WTC11 (cell line): ENCODE results near the gene ZBTB47. TPM values are rescaled to one million over a fixed set of nuclear protein-coding genes. Genes with fewer than 3 reads are reported as not detected.
A peak's percentile ranks its signal among the peaks of the same experiment; 100 is the strongest.

Experiments
- ATAC-seq: fragments of 200-7000 bp; cut with Tn5 transposase; 2 replicates; pipeline ENCODE4 v1.10.0; 2021; ENCODE audit warnings: mild to moderate bottlenecking, moderate library complexity
- CTCF ChIA-PET: fragments of 300-600 bp; sonication (Branson Sonifier 250); formaldehyde crosslinking; loops from one replicate; lab custom pipeline; 2021; ENCODE audit warnings: antibody characterized with exemption; lab: Charles Lee
- POLR2A ChIA-PET: fragments of 350-600 bp; sonication (Branson Sonifier 250); formaldehyde crosslinking; loops from one replicate; lab custom pipeline; 2021; ENCODE audit warnings: antibody characterized with exemption; lab: Charles Lee
- DNase-seq: peaks from one replicate; pipeline ENCODE4 v3.0.0; 2021; ENCODE audit warnings: low spot score
- H3K27ac Mint-ChIP-seq: 2 replicates; pipeline ENCODE4 v1.8.0; 2021; ENCODE audit warnings: mixed read lengths
- H3K27me3 Mint-ChIP-seq: 2 replicates; pipeline ENCODE4 v1.8.0; 2021; ENCODE audit warnings: low read depth, mild to moderate bottlenecking, moderate library complexity, mixed read lengths
- H3K36me3 Mint-ChIP-seq: 2 replicates; pipeline ENCODE4 v1.8.0; 2021; ENCODE audit warnings: mixed read lengths
- H3K4me1 Mint-ChIP-seq: 2 replicates; pipeline ENCODE4 v1.8.0; 2022; ENCODE audit warnings: mixed read lengths
- H3K4me3 Mint-ChIP-seq: 2 replicates; pipeline ENCODE4 v1.8.0; 2021; ENCODE audit warnings: mild to moderate bottlenecking, moderate library complexity, mixed read lengths
- H3K9me3 Mint-ChIP-seq: 2 replicates; pipeline ENCODE4 v1.8.0; 2021; ENCODE audit warnings: mixed read lengths
- GABPB1 ChIP-seq: sonication (generic); formaldehyde crosslinking; IDR thresholded peaks from 2 replicates; pipeline ENCODE4 v1.8.1; 2023; ENCODE audit warnings: mild to moderate bottlenecking, missing genetic modification reagents
- GRHL2 ChIP-seq: fragments of 250-450 bp; sonication (Bioruptor Pico); IDR thresholded peaks from 2 replicates; pipeline ENCODE4 v1.8.0; 2022; ENCODE audit warnings: mild to moderate bottlenecking, moderate library complexity; ENCODE audit not compliant: insufficient replicate concordance, severe bottlenecking
- MYBL2 ChIP-seq: sonication (generic); formaldehyde crosslinking; IDR thresholded peaks from 2 replicates; pipeline ENCODE4 v1.8.1; 2023; ENCODE audit warnings: mild to moderate bottlenecking, moderate library complexity, missing genetic modification reagents
- NR1H2 ChIP-seq: sonication (generic); formaldehyde crosslinking; IDR thresholded peaks from 2 replicates; pipeline ENCODE4 v1.9.0; 2021; ENCODE audit warnings: mild to moderate bottlenecking, moderate library complexity, missing genetic modification reagents
- SMAD4 ChIP-seq: sonication (generic); formaldehyde crosslinking; IDR thresholded peaks from 2 replicates; pipeline ENCODE4 v1.8.0; 2022; ENCODE audit warnings: mild to moderate bottlenecking, missing genetic modification reagents
- SP1 ChIP-seq: sonication (generic); formaldehyde crosslinking; conservative IDR thresholded peaks from 2 replicates; pipeline ENCODE4 v1.8.1; 2022; ENCODE audit warnings: missing genetic modification reagents
- ZNF138 ChIP-seq: sonication (generic); formaldehyde crosslinking; conservative IDR thresholded peaks from 2 replicates; pipeline ENCODE4 v1.8.1; 2022; ENCODE audit warnings: mild to moderate bottlenecking, moderate library complexity, missing genetic modification reagents
- ZNF423 ChIP-seq: fragments of 250-450 bp; sonication (Bioruptor Pico); IDR thresholded peaks from 2 replicates; pipeline ENCODE4 v2.1.2; 2022; ENCODE audit warnings: mild to moderate bottlenecking, moderate library complexity
- ZNF671 ChIP-seq: fragments of 250-450 bp; sonication (Bioruptor Pico); IDR thresholded peaks from 2 replicates; pipeline ENCODE4 v1.8.0; 2021; ENCODE audit warnings: mild to moderate bottlenecking
- total RNA-seq: library from RNA; stranded (reverse); gene quantifications from 3 replicates; pipeline ENCODE4 v1.2.3, GENCODE V29; 2021
- TF ChIP-seq, protein P1 (sequence below): sonication (generic); formaldehyde crosslinking; IDR thresholded peaks from 2 replicates; pipeline ENCODE4 v1.8.1; 2022; ENCODE audit warnings: missing genetic modification reagents, borderline replicate concordance
- TF ChIP-seq, protein P2 (sequence below): sonication (generic); formaldehyde crosslinking; IDR thresholded peaks from 2 replicates; pipeline ENCODE4 v1.8.1; 2023; ENCODE audit warnings: mild to moderate bottlenecking, missing genetic modification reagents, borderline replicate concordance
- TF ChIP-seq, protein P3 (sequence below): fragments of 250-450 bp; sonication (Bioruptor Pico); IDR thresholded peaks from 2 replicates; pipeline ENCODE4 v2.1.2; 2022; ENCODE audit warnings: mild to moderate bottlenecking, moderate library complexity
- TF ChIP-seq, protein P4 (sequence below): sonication (generic); formaldehyde crosslinking; IDR thresholded peaks from 2 replicates; pipeline ENCODE4 v1.8.0; 2023; ENCODE audit warnings: missing genetic modification reagents
- TF ChIP-seq, protein P5 (sequence below): sonication (generic); formaldehyde crosslinking; conservative IDR thresholded peaks from 2 replicates; pipeline ENCODE4 v1.8.1; 2023; ENCODE audit warnings: mild to moderate bottlenecking, low read depth, missing genetic modification reagents, moderate library complexity
- TF ChIP-seq, protein P6 (sequence below): sonication (generic); formaldehyde crosslinking; IDR thresholded peaks from 2 replicates; pipeline ENCODE4 v1.8.1; 2023; ENCODE audit warnings: mild to moderate bottlenecking, moderate library complexity, missing genetic modification reagents
- TF ChIP-seq, protein P7 (sequence below): sonication (generic); formaldehyde crosslinking; IDR thresholded peaks from 2 replicates; pipeline ENCODE4 v1.8.1; 2023; ENCODE audit warnings: mild to moderate bottlenecking, missing genetic modification reagents

ZBTB47 gene
- total RNA-seq, 1 experiment from 2014 or later: 5.2 TPM

DNA sequence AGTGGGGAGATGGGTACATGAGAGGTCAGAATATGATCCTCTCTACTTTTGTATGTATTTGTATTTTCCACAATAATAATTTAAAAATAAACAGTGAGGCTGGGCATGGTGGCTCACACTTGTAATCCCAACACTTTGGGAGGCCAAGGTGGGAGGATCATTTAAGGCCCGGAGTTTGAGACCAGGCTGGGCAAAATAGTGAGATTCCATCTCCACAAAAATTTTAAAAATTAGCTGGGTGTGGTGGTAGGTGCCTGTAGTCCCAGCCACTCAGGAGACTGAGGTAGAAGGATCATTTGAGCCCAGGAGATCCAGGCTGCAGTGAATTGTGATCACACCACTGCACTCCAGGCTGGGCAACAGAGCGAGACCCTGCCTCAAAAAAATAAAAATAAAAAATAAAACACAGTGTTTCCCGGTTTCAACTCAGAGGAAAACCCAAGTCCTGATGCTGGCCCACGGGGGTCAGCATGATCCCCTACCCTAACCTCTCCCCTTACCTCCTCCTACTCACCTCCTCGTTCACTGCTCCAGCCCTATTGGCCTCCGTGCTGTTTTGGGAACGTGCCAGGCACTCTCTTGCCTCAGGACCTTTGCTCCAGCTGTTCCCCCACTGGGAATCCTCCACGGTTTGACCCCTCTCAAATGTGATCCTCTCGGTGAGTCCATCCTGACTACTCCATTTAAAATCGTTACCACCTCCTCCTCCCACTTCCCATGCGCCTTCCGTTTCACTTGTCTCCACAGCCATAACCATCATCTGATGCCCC is 29.0 kb downstream of the ZBTB47 start:
- no peak for DNase-seq
- H3K4me1 Mint-ChIP-seq: no peaks in the 10 kb centered on the region
- TF ChIP-seq SMAD4 (CRISPR knock-in tag) (no peak), GRHL2 (CRISPR knock-in tag) (no peak), ZNF671 (CRISPR knock-in tag) (no peak), SP1 (no peak), NR1H2 (no peak)
- TF ChIP-seq, protein P1, sequence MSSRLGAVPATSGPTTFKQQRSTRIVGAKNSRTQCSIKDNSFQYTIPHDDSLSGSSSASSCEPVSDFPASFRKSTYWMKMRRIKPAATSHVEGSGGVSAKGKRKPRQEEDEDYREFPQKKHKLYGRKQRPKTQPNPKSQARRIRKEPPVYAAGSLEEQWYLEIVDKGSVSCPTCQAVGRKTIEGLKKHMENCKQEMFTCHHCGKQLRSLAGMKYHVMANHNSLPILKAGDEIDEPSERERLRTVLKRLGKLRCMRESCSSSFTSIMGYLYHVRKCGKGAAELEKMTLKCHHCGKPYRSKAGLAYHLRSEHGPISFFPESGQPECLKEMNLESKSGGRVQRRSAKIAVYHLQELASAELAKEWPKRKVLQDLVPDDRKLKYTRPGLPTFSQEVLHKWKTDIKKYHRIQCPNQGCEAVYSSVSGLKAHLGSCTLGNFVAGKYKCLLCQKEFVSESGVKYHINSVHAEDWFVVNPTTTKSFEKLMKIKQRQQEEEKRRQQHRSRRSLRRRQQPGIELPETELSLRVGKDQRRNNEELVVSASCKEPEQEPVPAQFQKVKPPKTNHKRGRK (CRISPR knock-in tag): no peak
- TF ChIP-seq, protein P2, sequence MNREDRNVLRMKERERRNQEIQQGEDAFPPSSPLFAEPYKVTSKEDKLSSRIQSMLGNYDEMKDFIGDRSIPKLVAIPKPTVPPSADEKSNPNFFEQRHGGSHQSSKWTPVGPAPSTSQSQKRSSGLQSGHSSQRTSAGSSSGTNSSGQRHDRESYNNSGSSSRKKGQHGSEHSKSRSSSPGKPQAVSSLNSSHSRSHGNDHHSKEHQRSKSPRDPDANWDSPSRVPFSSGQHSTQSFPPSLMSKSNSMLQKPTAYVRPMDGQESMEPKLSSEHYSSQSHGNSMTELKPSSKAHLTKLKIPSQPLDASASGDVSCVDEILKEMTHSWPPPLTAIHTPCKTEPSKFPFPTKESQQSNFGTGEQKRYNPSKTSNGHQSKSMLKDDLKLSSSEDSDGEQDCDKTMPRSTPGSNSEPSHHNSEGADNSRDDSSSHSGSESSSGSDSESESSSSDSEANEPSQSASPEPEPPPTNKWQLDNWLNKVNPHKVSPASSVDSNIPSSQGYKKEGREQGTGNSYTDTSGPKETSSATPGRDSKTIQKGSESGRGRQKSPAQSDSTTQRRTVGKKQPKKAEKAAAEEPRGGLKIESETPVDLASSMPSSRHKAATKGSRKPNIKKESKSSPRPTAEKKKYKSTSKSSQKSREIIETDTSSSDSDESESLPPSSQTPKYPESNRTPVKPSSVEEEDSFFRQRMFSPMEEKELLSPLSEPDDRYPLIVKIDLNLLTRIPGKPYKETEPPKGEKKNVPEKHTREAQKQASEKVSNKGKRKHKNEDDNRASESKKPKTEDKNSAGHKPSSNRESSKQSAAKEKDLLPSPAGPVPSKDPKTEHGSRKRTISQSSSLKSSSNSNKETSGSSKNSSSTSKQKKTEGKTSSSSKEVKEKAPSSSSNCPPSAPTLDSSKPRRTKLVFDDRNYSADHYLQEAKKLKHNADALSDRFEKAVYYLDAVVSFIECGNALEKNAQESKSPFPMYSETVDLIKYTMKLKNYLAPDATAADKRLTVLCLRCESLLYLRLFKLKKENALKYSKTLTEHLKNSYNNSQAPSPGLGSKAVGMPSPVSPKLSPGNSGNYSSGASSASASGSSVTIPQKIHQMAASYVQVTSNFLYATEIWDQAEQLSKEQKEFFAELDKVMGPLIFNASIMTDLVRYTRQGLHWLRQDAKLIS (CRISPR knock-in tag): no peak
- TF ChIP-seq, protein P3, sequence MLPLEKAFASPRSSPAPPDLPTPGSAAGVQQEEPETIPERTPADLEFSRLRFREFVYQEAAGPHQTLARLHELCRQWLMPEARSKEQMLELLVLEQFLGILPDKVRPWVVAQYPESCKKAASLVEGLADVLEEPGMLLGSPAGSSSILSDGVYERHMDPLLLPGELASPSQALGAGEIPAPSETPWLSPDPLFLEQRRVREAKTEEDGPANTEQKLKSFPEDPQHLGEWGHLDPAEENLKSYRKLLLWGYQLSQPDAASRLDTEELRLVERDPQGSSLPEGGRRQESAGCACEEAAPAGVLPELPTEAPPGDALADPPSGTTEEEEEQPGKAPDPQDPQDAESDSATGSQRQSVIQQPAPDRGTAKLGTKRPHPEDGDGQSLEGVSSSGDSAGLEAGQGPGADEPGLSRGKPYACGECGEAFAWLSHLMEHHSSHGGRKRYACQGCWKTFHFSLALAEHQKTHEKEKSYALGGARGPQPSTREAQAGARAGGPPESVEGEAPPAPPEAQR (CRISPR knock-in tag): no peak
- TF ChIP-seq, protein P4, sequence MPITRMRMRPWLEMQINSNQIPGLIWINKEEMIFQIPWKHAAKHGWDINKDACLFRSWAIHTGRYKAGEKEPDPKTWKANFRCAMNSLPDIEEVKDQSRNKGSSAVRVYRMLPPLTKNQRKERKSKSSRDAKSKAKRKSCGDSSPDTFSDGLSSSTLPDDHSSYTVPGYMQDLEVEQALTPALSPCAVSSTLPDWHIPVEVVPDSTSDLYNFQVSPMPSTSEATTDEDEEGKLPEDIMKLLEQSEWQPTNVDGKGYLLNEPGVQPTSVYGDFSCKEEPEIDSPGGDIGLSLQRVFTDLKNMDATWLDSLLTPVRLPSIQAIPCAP (CRISPR knock-in tag): no peak
- TF ChIP-seq, protein P5, sequence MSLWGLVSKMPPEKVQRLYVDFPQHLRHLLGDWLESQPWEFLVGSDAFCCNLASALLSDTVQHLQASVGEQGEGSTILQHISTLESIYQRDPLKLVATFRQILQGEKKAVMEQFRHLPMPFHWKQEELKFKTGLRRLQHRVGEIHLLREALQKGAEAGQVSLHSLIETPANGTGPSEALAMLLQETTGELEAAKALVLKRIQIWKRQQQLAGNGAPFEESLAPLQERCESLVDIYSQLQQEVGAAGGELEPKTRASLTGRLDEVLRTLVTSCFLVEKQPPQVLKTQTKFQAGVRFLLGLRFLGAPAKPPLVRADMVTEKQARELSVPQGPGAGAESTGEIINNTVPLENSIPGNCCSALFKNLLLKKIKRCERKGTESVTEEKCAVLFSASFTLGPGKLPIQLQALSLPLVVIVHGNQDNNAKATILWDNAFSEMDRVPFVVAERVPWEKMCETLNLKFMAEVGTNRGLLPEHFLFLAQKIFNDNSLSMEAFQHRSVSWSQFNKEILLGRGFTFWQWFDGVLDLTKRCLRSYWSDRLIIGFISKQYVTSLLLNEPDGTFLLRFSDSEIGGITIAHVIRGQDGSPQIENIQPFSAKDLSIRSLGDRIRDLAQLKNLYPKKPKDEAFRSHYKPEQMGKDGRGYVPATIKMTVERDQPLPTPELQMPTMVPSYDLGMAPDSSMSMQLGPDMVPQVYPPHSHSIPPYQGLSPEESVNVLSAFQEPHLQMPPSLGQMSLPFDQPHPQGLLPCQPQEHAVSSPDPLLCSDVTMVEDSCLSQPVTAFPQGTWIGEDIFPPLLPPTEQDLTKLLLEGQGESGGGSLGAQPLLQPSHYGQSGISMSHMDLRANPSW (CRISPR knock-in tag): no peak
- no peak for ATAC-seq
- H3K27me3 Mint-ChIP-seq: no peaks in the 10 kb centered on the region; the same call in none of the 2 replicates
- H3K27ac Mint-ChIP-seq: no peak overlapping the region
- no peaks in the 10 kb centered on the region for H3K36me3 Mint-ChIP-seq
- no peak overlapping the region for H3K4me3 Mint-ChIP-seq
- CTCF ChIA-PET: interaction anchor here (1.4 kb wide), 1 partner anchor 73 kb away, joined by 3 read pairs; no protein-coding TSS in a partner anchor
- POLR2A ChIA-PET: no interaction called here
- H3K9me3 Mint-ChIP-seq: no peaks in the 10 kb centered on the region

DNA sequence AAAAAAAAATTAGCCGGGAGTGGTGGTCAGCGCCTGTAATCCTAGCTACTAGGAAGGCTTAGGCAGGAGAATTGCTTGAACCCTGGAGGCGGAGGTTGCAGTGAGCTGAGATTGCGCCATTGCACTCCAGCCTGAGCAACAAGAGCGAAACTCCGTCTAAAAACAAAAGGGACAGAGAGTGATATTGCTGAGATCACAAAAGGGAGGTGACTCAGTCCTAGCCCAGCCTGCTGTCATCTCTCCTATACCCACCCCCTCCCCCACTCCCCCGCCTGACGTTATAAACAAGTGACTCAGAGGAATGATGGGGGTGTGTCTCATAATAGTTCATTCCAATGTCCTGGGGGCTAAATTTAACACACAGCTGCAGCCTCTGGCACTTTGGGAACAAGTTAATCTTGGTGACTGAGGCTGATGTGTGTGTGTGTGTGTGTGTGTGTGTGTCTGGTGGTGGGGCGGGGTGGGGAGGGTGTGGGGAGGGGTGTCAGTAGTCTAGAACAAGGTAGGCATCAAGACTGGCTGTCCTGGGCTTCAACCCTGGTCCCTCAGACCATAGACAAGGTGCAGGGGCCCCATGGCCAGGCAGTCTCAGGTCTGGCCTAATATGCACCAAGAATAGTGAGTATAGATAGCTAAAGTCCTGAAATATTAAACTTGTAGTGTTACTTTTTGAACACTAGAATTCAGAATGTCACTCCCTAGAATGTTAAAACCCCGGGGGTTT is 30.5 kb downstream of the ZBTB47 start:
- DNase-seq: no peak
- ChIA-PET POLR2A (no interaction called here), CTCF (interaction anchor here (0.7 to 1.2 kb wide), 4 partner anchors 15 to 148 kb away, joined by 3 to 4 read pairs (median 3); no protein-coding TSS in a partner anchor)
- no peak for TF ChIP-seq MYBL2 (CRISPR knock-in tag)
- TF ChIP-seq NR1H2: no peak
- no peak for TF ChIP-seq ZNF138 (CRISPR knock-in tag)
- TF ChIP-seq GABPB1 (CRISPR knock-in tag): 0 out of 2 replicates have a peak, but pooled peaks have one; percentile 24
- TF ChIP-seq, protein P6, sequence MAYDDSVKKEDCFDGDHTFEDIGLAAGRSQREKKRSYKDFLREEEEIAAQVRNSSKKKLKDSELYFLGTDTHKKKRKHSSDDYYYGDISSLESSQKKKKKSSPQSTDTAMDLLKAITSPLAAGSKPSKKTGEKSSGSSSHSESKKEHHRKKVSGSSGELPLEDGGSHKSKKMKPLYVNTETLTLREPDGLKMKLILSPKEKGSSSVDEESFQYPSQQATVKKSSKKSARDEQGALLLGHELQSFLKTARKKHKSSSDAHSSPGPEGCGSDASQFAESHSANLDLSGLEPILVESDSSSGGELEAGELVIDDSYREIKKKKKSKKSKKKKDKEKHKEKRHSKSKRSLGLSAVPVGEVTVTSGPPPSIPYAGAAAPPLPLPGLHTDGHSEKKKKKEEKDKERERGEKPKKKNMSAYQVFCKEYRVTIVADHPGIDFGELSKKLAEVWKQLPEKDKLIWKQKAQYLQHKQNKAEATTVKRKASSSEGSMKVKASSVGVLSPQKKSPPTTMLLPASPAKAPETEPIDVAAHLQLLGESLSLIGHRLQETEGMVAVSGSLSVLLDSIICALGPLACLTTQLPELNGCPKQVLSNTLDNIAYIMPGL (CRISPR knock-in tag): no peak
- no peak for TF ChIP-seq ZNF423
- TF ChIP-seq, protein P7, sequence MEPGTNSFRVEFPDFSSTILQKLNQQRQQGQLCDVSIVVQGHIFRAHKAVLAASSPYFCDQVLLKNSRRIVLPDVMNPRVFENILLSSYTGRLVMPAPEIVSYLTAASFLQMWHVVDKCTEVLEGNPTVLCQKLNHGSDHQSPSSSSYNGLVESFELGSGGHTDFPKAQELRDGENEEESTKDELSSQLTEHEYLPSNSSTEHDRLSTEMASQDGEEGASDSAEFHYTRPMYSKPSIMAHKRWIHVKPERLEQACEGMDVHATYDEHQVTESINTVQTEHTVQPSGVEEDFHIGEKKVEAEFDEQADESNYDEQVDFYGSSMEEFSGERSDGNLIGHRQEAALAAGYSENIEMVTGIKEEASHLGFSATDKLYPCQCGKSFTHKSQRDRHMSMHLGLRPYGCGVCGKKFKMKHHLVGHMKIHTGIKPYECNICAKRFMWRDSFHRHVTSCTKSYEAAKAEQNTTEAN (CRISPR knock-in tag): no peak

More for the DNA sequence above, 30.5 kb downstream of the ZBTB47 start:
- Mint-ChIP-seq H3K27ac (no peak overlapping the region), H3K4me3 (no peak overlapping the region), H3K36me3 (no peaks in the 10 kb centered on the region), H3K4me1 (peaks cover 7% of the 10 kb centered on the region), H3K9me3 (no peaks in the 10 kb centered on the region), H3K27me3 (no peaks in the 10 kb centered on the region; the same call in none of the 2 replicates)
- ATAC-seq: no peak
